HG02852 (cell line): Measurements from ENCODE around the gene KDM4C.
"Not testable (repeated sequence)": the region's sequence is repeated elsewhere in the genome, so short reads cannot be mapped to it uniquely, and the experiment has no call there.

ENCODE experiments used
- ATAC-seq: cut with Tn5 transposase; IDR thresholded peaks from one replicate; pipeline ENCODE4 v1.9.1; 2021; ENCODE audit warnings: mild to moderate bottlenecking, moderate library complexity; ENCODE audit not compliant: unreplicated experiment

The KDM4C gene

DNA sequence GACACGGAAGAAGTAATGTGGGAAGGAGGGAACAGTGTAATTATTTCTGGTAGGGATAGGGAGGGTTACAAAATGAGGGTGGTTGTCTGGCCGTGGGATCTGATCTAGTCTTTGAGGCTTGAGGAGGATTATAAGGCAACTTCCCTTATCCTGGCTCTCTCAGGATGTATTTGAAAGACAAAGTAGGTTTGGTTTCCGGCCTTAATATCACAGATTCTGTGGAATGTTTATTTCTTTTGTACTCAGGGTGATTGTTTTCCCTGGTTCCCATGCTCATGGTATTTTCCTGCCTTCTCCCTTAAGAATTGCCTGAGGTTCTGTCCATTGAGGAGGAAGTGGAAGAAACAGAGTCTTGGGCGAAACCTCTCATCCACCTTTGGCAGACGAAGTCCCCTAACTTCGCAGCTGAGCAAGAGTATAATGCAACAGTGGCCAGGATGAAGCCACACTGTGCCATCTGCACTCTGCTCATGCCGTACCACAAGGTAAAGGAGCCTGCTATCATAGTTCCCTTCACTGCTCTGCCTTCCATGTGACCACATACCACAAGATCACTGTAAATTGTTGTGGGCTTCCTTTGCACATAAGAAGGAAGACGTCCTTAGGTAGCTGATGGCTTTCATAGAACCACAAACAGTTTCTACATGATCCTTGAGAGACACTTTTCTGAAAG, 253.8 kb downstream of the KDM4C start:
- peak; percentile 85 for ATAC-seq

DNA sequence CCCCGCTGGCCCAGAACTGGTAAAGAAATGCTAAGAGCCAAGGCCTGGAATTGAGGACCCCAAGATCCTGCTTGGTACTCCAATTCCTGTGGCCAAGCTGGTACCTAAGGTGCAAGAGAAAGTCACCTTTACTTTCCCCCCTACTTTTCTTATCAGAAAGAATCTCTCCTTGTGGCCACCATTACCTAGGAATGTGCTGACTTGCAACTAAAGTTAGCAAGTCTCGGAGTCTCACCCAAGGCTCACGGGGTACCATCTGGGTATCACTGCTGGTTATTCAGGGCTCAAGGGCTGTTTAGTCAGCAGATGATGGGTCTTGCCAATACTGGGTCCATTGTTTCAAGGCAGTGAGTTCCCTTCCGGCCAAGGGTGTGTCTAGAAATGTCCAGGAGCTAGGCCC, 270.2 kb downstream of the KDM4C start:
- ATAC-seq: no peak

DNA sequence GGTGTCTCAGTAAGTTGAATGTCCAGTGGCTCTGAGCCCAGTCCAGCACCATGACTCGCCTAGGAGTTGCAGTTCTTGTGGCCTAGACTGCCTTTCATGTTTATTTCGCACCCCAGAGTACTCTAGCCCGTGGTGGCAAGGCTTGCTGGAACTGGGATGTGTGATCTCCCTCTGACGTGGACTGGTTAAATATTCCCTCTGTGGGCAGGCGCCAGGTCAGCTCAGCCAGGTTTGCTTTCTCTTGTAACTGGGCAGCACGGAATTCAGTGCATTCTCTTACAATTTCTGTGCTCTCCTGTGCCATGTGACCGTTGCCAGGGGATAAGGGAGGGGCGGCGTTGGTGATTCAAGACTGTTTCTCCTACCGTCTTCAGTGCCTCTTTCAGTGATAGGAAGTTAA, 270.8 kb downstream of the KDM4C start:
- no peak for ATAC-seq

DNA sequence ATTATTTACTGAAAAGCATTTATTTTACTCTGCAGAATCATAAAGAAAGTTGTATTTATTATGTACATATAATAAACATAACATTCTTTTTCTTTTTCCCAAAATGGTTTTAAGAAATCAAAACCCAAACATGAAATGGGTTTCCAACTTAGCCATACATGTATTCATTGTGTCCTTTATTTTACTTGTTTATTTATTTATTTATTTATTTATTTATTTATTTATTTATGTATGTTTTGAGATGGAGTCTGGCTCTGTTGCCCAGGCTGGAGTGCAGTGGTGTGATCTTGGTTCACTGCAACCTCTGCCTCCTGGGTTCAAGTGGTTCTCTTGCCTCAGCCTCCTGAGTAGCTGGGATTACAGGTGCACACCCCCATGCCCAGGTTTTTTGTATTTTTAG, 273.2 kb downstream of the KDM4C start:
- ATAC-seq: not testable (repeated sequence)

DNA sequence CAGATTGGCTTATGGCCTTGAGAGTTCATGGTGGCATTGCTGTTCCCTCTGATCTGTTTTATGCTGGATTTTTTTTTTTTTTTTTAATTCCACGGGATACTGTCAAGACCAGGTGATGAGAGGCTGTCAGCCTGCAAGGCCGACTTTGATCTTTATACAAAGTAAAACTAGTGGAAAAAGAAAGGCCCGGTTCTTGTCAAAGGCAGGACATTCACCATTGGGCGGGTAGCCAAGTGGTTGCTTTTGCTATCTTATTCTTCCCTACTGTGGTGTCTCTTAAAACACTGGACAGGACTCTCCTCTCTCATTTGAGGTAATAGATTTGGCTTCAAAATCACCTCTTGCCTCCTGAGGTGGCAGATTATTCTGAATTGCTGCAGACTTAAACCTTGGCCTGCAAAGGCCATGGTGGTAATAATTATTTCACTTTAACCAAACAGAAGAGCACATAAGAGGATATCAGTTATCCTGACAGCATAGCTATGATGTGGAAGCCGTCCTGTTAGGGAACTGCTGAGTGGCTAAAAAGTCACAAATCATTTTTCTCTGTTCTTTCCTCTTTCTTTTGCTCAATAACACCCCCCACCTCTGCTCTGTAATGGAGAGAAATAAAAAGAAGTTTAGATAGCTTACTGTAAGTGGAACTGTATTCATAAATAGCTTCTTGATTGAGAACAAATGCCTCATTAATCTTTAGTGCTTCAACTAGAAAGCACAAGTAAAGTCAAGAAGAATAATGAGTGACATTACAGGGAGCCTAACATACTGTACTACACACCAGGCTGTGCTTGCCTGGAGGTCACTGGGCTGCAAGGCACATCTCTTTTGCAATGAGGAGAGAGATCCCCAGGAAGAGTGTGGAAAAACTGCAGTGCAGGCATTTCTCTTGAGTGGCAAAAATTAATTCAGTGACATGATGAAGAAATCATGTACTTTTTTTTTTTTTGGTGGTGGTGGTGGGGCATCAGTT, 275.6 kb downstream of the KDM4C start:
- no peak for ATAC-seq

DNA sequence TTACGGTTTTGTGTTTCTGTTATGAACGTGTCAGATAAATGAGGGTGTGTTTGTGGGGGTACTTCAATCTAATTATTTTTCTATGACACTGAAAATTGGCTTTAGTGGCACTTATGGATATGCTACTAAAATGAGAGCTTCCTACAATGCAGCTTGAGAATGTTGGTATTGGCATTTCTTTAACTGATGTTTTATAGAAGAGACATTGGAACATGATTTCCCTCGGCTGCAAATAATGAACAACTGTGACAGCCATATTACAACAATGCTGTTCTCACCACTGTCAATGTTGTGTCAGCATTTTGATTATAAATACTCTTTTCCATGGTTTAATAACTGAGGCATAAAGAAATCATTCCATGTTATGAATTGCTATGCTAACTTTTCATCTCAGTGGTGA, 279.4 kb downstream of the KDM4C start:
- no peak for ATAC-seq

DNA sequence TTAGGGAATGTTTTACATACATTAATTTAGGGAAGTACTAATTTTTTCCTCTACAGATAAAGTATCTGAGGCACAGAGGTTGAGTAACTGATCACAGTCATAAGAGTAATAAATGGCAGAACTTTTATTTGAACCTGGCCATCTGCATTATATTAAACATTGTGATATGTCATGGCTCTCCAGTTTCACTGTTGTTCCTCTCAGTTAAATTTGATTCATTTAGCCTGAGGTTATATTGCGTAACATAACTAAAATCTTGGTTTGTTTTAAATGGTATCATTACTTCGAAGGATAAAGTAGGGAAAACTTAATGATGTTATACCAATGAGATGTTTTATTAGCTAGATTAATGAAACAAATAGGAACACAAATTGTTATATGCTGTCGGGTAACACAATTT, 284.4 kb downstream of the KDM4C start:
- no peak for ATAC-seq

DNA sequence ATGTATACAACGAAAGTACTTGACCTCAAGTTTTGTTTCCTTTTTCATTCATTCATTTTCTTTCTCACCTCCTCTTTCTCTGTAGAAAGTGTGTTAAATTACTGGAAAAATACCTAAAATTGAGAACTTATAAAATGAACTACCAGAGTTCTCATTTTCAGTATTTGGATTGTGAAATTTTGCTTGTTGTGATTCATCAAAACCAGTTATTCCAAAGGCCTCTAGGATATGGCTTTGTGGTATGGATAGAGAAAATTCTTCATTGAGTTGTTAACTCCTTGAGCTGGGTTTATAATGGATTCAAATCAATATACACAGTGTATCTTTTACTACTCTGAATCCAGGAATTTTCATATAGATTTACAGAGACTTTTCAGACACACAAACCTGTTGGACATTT, 287.6 kb downstream of the KDM4C start:
- ATAC-seq: no peak

DNA sequence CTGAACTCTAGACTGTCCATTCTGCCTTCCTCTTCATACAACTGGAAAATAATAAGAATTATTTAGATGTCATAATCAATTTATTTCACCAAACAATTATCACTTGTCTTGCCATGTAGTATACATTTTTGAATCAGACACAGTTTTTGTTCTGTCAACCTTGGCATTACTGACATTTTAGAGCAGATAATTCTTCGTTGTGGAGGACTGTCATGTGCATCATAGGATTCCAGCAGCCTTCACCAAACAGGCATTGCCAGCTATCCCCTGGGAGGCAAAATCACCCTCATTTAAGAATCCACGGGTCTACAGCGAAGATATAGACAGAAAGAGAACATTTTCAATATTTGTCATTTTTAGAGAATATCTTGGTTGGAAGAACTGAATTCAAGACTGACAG, 293.9 kb downstream of the KDM4C start:
- ATAC-seq: no peak

DNA sequence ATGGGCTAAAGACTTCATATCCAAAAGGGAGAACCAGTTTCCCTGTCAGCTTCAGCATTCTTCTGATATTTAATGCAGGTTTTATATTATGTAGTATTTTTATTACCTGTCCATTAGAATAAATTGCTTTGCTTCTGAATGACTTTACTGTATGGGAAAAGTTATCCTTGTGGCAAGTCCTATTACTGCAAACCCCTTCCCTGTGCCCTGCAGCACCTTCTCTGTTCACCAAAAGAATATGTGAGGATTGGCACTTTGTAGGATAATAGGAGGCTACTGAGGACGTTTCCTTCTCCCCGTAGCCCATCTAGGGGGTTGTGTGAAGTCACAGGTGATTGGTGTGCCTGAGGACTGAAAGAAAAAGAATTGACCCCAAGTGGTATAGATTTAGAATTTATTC, 296.1 kb downstream of the KDM4C start:
- ATAC-seq: no peak

DNA sequence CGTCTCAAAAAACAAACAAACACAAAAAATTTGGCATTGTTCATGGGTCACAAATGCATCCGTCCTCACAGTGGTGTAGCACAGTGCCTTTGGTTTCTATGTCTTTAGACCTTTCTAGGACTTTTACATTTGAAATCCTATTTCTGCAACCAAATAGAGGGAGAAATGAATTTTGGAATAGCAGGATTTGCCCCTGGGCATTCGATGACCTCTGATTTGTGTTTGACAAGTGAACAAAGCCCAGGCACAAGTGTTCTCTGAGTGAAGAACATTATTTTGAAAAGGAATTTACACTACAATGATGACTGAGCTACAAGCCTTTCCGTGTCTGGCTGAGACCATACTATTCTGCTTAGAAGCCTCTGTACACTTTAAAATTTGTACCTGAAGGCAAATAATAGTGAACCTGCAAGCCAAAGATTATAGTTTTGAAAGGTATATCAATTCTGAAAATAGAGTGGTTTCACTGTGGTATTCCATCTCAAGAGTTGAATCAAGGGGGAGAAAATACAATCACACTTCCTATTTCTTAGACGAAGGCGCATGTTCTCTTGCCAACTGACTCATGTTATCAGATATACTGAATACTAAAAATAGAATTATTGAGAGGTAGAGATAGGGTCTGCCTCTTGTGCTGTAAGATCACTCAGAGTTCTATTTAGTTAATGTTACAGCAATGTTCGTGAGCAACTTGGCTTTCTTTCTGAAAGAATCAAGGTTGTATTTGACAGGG, 297.6 kb downstream of the KDM4C start:
- ATAC-seq: peak; percentile 58

DNA sequence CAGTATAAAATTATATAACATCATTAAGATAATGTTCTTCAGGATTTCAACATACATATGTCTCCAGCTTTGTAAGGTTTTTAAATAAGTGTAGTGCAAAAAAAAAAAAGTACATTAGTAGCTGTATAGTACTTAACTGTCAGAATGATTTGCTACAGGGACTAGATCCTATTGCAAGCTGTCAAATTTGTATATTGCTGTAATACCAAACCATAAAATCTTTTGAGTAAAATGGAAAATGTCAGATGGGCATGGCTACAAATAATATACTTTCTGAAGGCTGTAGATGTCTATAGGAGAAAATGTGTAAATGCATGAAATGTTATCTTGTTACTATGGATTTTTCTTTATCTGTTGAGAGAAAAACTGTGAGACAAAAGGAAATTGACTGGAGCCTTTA, 298.5 kb downstream of the KDM4C start:
- ATAC-seq: no peak

DNA sequence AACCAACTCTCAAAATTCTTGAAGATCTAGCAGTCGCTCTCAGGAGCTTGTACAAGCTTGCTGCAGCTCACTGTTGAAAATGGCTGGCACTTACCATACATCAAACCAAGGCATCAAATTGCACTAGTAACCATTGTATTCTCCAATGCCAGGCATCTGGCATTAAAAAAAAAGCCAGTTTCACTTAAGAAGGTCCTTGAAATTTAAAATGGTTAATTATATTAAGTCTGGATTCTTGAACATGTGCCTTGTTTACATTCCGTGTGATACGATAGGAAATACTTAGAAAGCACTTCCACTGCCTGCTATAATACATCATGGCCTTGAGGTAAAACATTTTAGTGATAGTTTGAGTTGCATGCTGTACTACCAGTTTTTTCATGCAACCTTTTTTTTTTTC, 300.7 kb downstream of the KDM4C start:
- ATAC-seq: no peak

DNA sequence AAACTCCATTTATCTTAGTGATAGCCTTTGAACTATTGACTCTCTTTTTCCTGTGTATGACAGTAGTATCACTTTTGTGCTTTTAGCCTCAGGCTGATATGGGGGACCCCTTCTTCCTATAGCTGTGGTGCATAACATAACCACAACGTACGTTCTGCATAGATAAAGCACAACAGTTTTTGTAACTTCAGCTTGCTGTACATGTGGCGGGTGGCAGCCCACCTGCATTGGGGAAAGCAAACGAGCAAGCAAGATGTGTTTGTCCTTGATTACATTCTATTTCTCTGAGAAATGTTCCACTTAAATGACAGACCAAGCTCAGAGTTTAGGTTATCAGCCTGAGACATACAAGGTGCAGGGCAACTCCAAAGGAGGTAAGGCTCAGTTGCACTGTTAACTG, 309.4 kb downstream of the KDM4C start:
- no peak for ATAC-seq

DNA sequence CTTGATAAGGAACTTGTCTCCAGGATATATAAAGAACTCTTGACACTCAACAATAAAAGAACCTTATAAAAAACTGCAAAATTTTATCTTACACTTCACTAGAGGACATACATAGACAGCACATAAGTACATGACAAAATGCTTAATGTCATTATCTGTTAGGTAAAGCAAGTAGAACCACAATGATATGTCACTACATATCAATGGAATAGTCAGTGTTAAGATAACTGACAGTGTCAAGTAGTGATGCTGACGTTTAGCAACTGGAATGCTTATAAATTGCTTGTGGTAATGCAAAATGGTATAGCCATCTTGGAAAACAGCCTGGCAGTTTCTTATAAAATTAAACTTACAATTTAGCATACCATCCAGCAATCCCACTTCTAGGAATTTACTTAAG, 314.1 kb downstream of the KDM4C start:
- ATAC-seq: no peak

DNA sequence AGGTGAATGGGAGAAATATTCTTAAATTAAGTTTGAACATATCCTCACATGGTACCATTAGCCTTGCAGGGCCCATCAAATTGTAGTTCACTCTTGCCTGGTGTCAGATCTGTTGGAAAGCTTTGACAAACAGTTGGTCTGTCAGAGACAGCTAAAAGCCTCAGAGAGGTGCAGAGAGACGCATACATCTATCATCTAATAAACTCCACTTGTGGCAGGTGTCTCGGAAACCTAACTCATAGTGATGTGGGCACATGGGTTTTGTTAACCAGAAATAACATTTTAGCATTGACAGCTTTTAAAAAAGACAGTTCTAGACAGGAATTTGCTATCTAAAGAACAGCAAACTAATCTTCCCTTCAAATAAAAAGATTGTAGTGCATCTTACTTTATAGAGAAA, 315.9 kb downstream of the KDM4C start:
- no peak for ATAC-seq

DNA sequence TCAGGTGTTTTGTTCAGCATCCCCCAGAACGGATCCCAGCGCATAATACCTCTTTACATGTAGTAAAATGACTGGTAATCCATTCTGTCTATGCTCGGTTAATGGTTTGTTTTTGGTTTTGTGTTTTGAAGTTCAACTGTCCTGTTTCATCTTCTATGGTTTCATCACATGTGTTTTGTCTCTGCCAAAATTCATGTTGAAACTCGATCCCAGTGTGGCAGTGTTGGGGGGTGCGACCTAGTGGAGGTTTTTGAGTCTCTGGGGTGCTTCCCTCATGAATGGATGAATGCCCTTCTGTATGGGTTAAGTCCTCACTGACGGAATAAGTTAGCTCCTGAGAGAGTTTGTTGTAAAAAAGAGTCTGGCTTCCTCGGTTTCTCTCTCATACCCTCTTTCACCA, 317.4 kb downstream of the KDM4C start:
- ATAC-seq: no peak

DNA sequence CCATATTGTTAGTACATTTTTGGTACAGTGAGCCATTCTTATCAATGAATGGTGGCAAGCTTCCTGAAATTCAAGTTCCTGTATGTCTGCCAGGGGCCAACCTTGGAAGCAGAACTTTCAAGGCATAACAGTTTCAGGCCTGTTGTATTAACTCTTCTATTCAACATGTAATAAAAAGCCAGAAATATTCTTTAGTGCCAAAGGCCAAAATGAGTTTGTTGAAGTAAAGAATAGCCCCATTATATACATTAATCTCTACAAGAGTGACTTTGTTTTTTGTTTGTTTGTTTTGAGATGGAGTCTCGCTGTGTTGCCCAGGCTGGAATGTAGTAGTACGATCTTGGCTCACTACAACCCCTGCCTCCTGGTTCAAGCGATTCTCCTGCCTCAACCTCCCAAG, 321.3 kb downstream of the KDM4C start:
- no peak for ATAC-seq

DNA sequence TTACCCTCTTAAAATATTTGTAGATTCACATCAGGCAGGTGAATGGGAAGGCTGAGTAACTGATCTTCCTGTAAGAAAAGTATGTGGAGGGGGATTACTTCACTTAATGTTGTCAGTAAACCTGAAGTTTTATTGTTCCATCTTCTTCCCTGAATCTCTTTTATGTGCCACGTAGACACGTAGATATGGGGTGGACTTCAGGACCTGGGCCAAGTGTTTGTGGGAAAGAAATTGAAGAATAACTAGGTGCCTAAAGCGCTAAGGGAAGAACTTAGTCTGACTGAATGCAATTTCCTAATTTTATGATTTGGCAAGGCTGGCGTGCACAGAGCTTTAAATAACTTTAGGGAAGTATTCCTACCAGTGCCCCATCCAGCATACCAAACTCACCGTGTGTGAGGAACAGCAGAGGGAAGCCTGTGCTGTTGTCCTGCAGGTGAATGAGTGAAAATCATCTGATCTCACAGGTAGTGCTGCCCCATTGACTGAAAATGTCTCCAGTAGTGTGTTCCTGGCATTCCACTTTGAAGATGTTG, 323.4 kb downstream of the KDM4C start:
- no peak for ATAC-seq

DNA sequence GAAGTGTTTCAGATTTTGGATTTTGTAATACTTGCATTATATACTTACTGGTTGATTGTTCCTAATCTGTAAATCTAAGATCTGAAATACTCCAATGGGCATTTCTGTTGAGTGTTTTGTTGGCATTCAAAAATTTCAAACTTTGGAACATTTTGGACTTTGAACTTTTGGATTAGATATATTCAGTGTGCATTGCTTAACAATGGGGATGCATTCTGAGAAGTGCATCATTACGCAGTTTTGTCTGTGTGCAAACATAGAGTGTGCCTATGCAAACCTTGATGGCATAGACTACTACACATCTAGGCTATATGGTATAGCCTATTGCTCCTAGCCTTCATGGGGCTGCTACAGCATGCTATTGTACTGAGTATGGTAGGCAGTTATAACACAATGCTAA, 325.4 kb downstream of the KDM4C start:
- no peak for ATAC-seq

DNA sequence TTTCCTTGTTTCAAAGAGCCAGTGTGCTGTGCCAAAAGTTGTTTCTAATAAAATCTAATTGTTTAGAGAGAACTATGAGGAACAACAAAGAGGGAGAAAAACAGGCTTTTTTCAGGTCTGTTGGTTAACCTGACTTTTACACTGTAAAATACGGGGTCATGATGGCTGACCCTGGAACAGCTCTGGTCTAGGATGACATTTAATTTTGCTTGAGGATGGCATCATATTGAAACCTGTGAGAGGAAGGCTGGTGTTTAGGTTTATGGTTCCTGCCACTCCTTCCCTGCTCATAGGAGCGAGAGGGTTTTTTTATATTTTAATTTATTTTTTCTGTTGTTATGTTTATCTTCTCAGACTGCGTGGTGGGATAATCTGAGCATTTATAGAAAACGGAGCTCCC, 327.6 kb downstream of the KDM4C start:
- no peak for ATAC-seq
